ENCODE results near the gene GALR2.

The GALR2 gene

GRCh38 chr17:76102944-76103273, 28.3 kb downstream of the GALR2 start:
- DNase-seq, result no peak

GRCh38 chr17:76103274-76104139, 28.9 kb downstream of the GALR2 start, which contains the start of gene EXOC7:
Gene EXOC7, minus strand, starts transcription at chr17:76103787. Its CDS starts 95 bp downstream, at chr17:76103692.
- DNase-seq, result peak; percentile 94

GRCh38 chr17:76104140-76104895, 29.7 kb downstream of the GALR2 start:
- peak; percentile 16 for DNase-seq

GRCh38 chr17:76104896-76105231, 30.3 kb downstream of the GALR2 start:
- DNase-seq, result no peak

GRCh38 chr17:76106703-76107102, 32.1 kb downstream of the GALR2 start:
- no peak for DNase-seq

GRCh38 chr17:76107509-76107908, 32.9 kb downstream of the GALR2 start:
- peak; percentile 27 for DNase-seq

GRCh38 chr17:76111956-76112355, 37.4 kb downstream of the GALR2 start:
- no peak for DNase-seq

- DNase-seq, result no peak
Measured at GRCh38 chr17:76115138-76115754, 40.7 kb downstream of the GALR2 start.

GRCh38 chr17:76119409-76120371, 45.1 kb downstream of the GALR2 start:
- DNase-seq, result no peak

- no peak for DNase-seq
Measured at GRCh38 chr17:76120658-76121008, 46.1 kb downstream of the GALR2 start.

- DNase-seq, result no peak
Measured at GRCh38 chr17:76121932-76122430, 47.4 kb downstream of the GALR2 start.

- no peak for DNase-seq
Measured at GRCh38 chr17:76122431-76123190, 48.0 kb downstream of the GALR2 start.

- DNase-seq, result no peak
Measured at GRCh38 chr17:76123191-76123499, 48.6 kb downstream of the GALR2 start.

- no peak for DNase-seq
Measured at GRCh38 chr17:76123749-76124581, 49.4 kb downstream of the GALR2 start.

- DNase-seq, result no peak
Measured at GRCh38 chr17:76124582-76125390, 50.2 kb downstream of the GALR2 start.

GRCh38 chr17:76125391-76125675, 50.8 kb downstream of the GALR2 start:
- DNase-seq, result no peak

GRCh38 chr17:76125922-76126321, 51.3 kb downstream of the GALR2 start:
- DNase-seq, result no peak
